ENCODE results near the gene CEP192. TPM values are rescaled to one million over a fixed set of nuclear protein-coding genes. Genes with fewer than 3 reads are reported as not detected.

The CEP192 gene
- total RNA-seq, 1 experiment from 2014 or later = 24.3 TPM

- POLR2A ChIA-PET = no interaction called here
- peaks cover 19 to 26% of the 10 kb centered on the region in 2 experiments; a peak in 3 of 4 replicates for H3K36me3 ChIP-seq (ENCODE audit: control insufficient read depth in 1 of 2, insufficient read depth in 2 of 2, low read length in 2 of 2)
- CTCF ChIA-PET = no interaction called here
These were observed 129.1 kb downstream of the CEP192 start for GRCh38 chr18:13120255-13120654.

More at GRCh38 chr18:13120255-13120654, 129.1 kb downstream of the CEP192 start:
- DNase-seq (ENCODE audit: low read depth, low spot score) = no peak
- H3K9me2 ChIP-seq (ENCODE audit: insufficient read depth) = no peaks in the 10 kb centered on the region
- H3K27ac ChIP-seq (ENCODE audit: low read depth, low read length) = no peak overlapping the region
- RAD21 ChIA-PET (ENCODE audit: low non-redundant PET in 1 of 2, low total read pairs in 2 of 2, uncharacterized antibody in 2 of 2, unreplicated experiment in 2 of 2) = no interaction called here
- H3K9ac ChIP-seq (ENCODE audit: low read length) = no peak overlapping the region
- H3K4me2 ChIP-seq (ENCODE audit: low read length) = no peak overlapping the region
- no peak overlapping the region for H3K4me3 ChIP-seq (replicated peaks in 1 of 2; ENCODE audit: low read depth in 1 of 2, low read length in 2 of 2)
- TF ChIP-seq YY1 (IDR thresholded peaks at IDR 0.05; ENCODE audit: extremely low read depth, insufficient replicate concordance, low read depth, low read length) (no peak), ZNF274 (IDR thresholded peaks at IDR 0.05; ENCODE audit: low read depth, low read length) (no peak), SIN3A (IDR thresholded peaks at IDR 0.05; ENCODE audit: low read depth) (no peak), MAX (IDR thresholded peaks at IDR 0.05) (no peak), CTCF (IDR thresholded peaks at IDR 0.05 in 2 of 3, conservative IDR thresholded peaks at IDR 0.05 in 1 of 3; ENCODE audit: borderline replicate concordance in 1 of 3, insufficient read depth in 1 of 3, low read depth in 2 of 3, low read length in 2 of 3) (no peak)
- TF ChIP-seq, protein P1, sequence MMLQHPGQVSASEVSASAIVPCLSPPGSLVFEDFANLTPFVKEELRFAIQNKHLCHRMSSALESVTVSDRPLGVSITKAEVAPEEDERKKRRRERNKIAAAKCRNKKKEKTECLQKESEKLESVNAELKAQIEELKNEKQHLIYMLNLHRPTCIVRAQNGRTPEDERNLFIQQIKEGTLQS (IDR thresholded peaks at IDR 0.05) = no peak
- H3K4me1 ChIP-seq (ENCODE audit: control insufficient read depth in 1 of 2, insufficient read depth in 2 of 2, low read length in 2 of 2) = no peaks in the 10 kb centered on the region
- ATAC-seq = no peak
- H4K20me1 ChIP-seq (ENCODE audit: insufficient read depth) = no peaks in the 10 kb centered on the region
- no peaks in the 10 kb centered on the region for H3K9me3 ChIP-seq (ENCODE audit: control insufficient read depth in 1 of 2, insufficient read depth in 1 of 2, low read depth in 1 of 2, low read length in 2 of 2)
- intact Hi-C loops (cut with micrococcal nuclease) = no loop called here
- BruUV-seq (replicated peaks) = no TSS peak
- no peaks in the 10 kb centered on the region for H3K27me3 ChIP-seq (ENCODE audit: insufficient read depth, low read length)
- H3K79me2 ChIP-seq (ENCODE audit: insufficient read depth, low read length) = no peaks in the 10 kb centered on the region
- no peak overlapping the region for H2AFZ ChIP-seq (ENCODE audit: low read depth, low read length, poor library complexity, severe bottlenecking)
